Glomerular visceral epithelial cell (primary cell): ENCODE results near the gene AGAP1.
A peak's percentile ranks its signal among the peaks of the same experiment; 100 is the strongest.

Experiments used
- DNase-seq: peaks from one replicate; pipeline ENCODE4 v3.0.0-alpha.2; 2016; ENCODE audit errors: extremely low spot score

Gene AGAP1

GRCh38 chr2:235663875-235664274, 170.0 kb downstream of the AGAP1 start:
- DNase-seq: no peak

- peak; percentile 21 for DNase-seq
Measured at GRCh38 chr2:235665661-235666212, 171.9 kb downstream of the AGAP1 start.

GRCh38 chr2:235666213-235666781, 172.5 kb downstream of the AGAP1 start:
- peak; percentile 79 for DNase-seq

GRCh38 chr2:235668782-235669181, 174.9 kb downstream of the AGAP1 start:
- no peak for DNase-seq

- DNase-seq: peak; percentile 79
Measured at GRCh38 chr2:235669269-235669831, 175.5 kb downstream of the AGAP1 start.

GRCh38 chr2:235669983-235670962, 176.4 kb downstream of the AGAP1 start:
- DNase-seq: no peak

- no peak for DNase-seq
Measured at GRCh38 chr2:235670974-235671787, 177.3 kb downstream of the AGAP1 start.

- peak; percentile 31 for DNase-seq
Measured at GRCh38 chr2:235672720-235673119, 178.9 kb downstream of the AGAP1 start.

- no peak for DNase-seq
Measured at GRCh38 chr2:235674146-235674545, 180.3 kb downstream of the AGAP1 start.

GRCh38 chr2:235674812-235675211, 181.0 kb downstream of the AGAP1 start:
- no peak for DNase-seq

GRCh38 chr2:235675678-235676535, 182.1 kb downstream of the AGAP1 start:
- DNase-seq: peak; percentile 52

- no peak for DNase-seq
Measured at GRCh38 chr2:235676536-235676799, 182.6 kb downstream of the AGAP1 start.

- no peak for DNase-seq
Measured at GRCh38 chr2:235677276-235677788, 183.5 kb downstream of the AGAP1 start.

- DNase-seq: no peak
Measured at GRCh38 chr2:235677937-235678336, 184.1 kb downstream of the AGAP1 start.

- no peak for DNase-seq
Measured at GRCh38 chr2:235678712-235679111, 184.9 kb downstream of the AGAP1 start.

GRCh38 chr2:235679471-235679870, 185.6 kb downstream of the AGAP1 start:
- DNase-seq: no peak

GRCh38 chr2:235685024-235685721, 191.3 kb downstream of the AGAP1 start:
- DNase-seq: no peak

GRCh38 chr2:235688511-235689426, 194.9 kb downstream of the AGAP1 start:
- DNase-seq: no peak

- no peak for DNase-seq
Measured at GRCh38 chr2:235689427-235689853, 195.6 kb downstream of the AGAP1 start.
